ENCODE data around the gene BANK1. TPM values are rescaled to one million over a fixed set of nuclear protein-coding genes. Genes with fewer than 3 reads are reported as not detected.

Gene BANK1
- total RNA-seq (0.27 TPM), polyA plus RNA-seq (ENCODE audit: insufficient read depth in 1 of 8, insufficient read length in 8 of 8, low replicate concordance in 1 of 8) (1 to 10 TPM in 1 of 8 donors, under 1 TPM in 7; 0.36 to 1.1 (median 0.41) TPM)
- long read RNA-seq, donor 1, result 0 reads
- long read RNA-seq, donor 2, result 0 reads
- long read RNA-seq, donor 3, result 0 reads
- long read RNA-seq, donor 4, result 0 reads
- long read RNA-seq, donor 5, result 0 reads
- long read RNA-seq, donor 6, result 0 reads
- long read RNA-seq, donor 7, result 0 reads
- long read RNA-seq, donor 8, result 0 reads
- long read RNA-seq, donor 9, result 0 reads
- long read RNA-seq, donor 10, result 0 reads
- long read RNA-seq, donor 11, result 0 reads

- Histone ChIP-seq H3K27me3 (ENCODE audit: control insufficient read depth, insufficient read depth, low read length) (peaks cover 10% of the 10 kb centered on the region), H3K36me3 (ENCODE audit: control insufficient read depth, insufficient read depth, low read length) (no peaks in the 10 kb centered on the region), H3K4me1 (ENCODE audit: control insufficient read depth, insufficient read depth, low read length) (peaks cover 9% of the 10 kb centered on the region), H3K4me3 (ENCODE audit: low read length) (peak within 1 kb of the TSS; percentile 63), H3K27ac (ENCODE audit: low read length) (no peak within 1 kb of the TSS), H3K9me3 (replicated peaks; ENCODE audit: control insufficient read depth, low read depth, low read length) (peaks cover 6% of the 10 kb centered on the region)
- peak; percentile 43 for DNase-seq
- 2% methylated on average over 44 of the region's 44 CpGs for WGBS (ENCODE audit: insufficient coverage)
Measured at GRCh38 chr4:101790521-101791181, at the start of gene BANK1. Gene BANK1 (plus strand): TSS chr4:101790730. CDS start chr4:101790881, 151 bp downstream.

DNA sequence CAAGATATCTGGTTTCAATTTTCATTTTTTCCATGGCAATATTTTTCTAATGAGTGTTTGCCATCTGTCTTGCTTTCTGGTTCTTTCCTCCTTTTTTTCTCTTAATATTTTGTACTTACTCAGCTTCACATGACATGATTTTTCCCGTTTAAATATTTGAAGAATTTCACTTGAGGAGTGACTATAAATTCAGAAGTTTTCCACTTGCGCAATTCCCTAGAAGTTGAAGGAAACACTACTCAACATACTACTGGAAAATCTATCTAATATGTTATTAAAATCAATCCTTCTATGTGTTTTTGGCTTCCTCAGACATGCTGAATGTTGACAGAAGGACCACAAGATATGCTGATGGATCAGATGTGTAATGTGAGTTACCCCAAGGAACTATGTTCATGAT, 36.8 kb upstream of the BANK1 start:
- Histone ChIP-seq H3K4me3 (ENCODE audit: low read length) (no peak overlapping the region), H3K36me3 (ENCODE audit: control insufficient read depth, insufficient read depth, low read length) (no peaks in the 10 kb centered on the region), H3K9me3 (replicated peaks; ENCODE audit: control insufficient read depth, low read depth, low read length) (no peaks in the 10 kb centered on the region), H3K27me3 (ENCODE audit: control insufficient read depth, insufficient read depth, low read length) (no peaks in the 10 kb centered on the region), H3K27ac (ENCODE audit: low read length) (no peak overlapping the region), H3K4me1 (ENCODE audit: control insufficient read depth, insufficient read depth, low read length) (no peaks in the 10 kb centered on the region)
- DNase-seq, result peak; percentile 49
- WGBS (ENCODE audit: insufficient coverage), result no CpG with 5 or more reads among the region's 2 CpGs

GRCh38 chr4:101756181-101756580, 34.3 kb upstream of the BANK1 start:
- H3K4me3 ChIP-seq (ENCODE audit: low read length), result no peak overlapping the region
- H3K27me3 ChIP-seq (ENCODE audit: control insufficient read depth, insufficient read depth, low read length), result no peaks in the 10 kb centered on the region
- no CpG with 5 or more reads among the region's 2 CpGs for WGBS (ENCODE audit: insufficient coverage)
- H3K36me3 ChIP-seq (ENCODE audit: control insufficient read depth, insufficient read depth, low read length), result no peaks in the 10 kb centered on the region
- no peaks in the 10 kb centered on the region for H3K9me3 ChIP-seq (replicated peaks; ENCODE audit: control insufficient read depth, low read depth, low read length)
- H3K4me1 ChIP-seq (ENCODE audit: control insufficient read depth, insufficient read depth, low read length), result no peaks in the 10 kb centered on the region
- DNase-seq, result no peak
- no peak overlapping the region for H3K27ac ChIP-seq (ENCODE audit: low read length)

DNA sequence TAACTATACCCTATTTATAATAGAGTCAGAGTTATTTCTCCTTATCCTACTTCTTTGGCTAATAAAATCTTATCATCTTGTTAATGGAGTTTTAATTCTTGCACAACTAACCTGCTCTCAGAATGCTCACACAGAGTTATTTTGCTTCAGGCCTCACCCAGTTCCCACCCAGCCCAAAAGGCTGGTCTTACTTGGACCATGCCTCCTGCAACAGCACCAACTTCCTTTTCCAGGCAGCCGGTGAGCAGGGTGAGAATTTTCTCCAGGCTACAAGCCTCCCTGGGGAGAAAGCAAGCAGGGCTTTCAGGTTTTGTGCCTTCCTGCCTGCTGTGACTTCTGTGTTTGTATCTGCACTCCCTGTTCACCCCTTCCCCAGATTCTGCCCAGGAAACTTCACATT, 29.1 kb upstream of the BANK1 start:
- Histone ChIP-seq H3K4me3 (ENCODE audit: low read length) (no peak overlapping the region), H3K36me3 (ENCODE audit: control insufficient read depth, insufficient read depth, low read length) (no peaks in the 10 kb centered on the region), H3K27me3 (ENCODE audit: control insufficient read depth, insufficient read depth, low read length) (no peaks in the 10 kb centered on the region), H3K4me1 (ENCODE audit: control insufficient read depth, insufficient read depth, low read length) (no peaks in the 10 kb centered on the region), H3K27ac (ENCODE audit: low read length) (no peak overlapping the region), H3K9me3 (replicated peaks; ENCODE audit: control insufficient read depth, low read depth, low read length) (no peaks in the 10 kb centered on the region)
- no peak for DNase-seq
- WGBS (ENCODE audit: insufficient coverage), result no CpG with 5 or more reads among the region's 1 CpG

DNA sequence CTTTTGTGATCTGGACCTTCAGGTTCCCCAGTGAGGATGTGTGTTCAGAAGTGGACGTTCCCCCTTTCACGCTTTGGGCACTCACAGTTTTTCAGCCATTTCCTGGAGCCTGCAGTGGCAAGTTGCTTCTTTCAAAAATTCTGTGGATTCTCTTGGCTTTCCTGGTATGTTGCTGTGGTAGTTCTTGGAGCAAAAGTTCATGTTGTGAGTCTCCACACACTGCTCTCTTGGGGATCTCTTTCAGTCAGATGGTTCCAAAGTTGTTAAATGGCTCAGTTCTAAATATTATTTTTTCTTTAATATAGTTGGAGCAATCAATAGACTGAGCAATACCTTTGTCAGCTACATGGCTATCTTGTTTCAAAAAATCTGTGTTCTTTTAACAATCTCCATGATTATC, 28.5 kb upstream of the BANK1 start:
- Histone ChIP-seq H3K27me3 (ENCODE audit: control insufficient read depth, insufficient read depth, low read length) (no peaks in the 10 kb centered on the region), H3K4me1 (ENCODE audit: control insufficient read depth, insufficient read depth, low read length) (no peaks in the 10 kb centered on the region)

DNA sequence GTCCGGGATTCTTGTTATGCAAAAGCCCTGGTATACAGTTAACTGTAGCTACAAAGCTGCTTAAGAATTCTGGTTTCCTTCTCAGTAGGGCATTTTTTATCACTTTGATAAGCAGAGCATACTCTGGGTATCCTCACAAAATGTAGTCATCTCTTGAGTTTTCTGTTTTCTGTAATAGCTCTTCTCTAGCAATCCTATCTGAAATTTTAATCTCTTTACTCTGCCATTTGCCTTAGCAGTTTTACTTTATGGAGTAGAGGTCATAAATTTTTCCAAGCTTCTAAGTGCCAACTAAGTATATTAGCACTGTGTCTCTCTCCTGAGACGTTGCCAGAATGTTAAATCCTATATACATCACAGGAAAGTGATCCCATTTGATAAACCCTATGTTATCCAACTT, 28.0 kb upstream of the BANK1 start:
- H3K4me3 ChIP-seq (ENCODE audit: low read length), result no peak overlapping the region
- H3K4me1 ChIP-seq (ENCODE audit: control insufficient read depth, insufficient read depth, low read length), result no peaks in the 10 kb centered on the region
- H3K27me3 ChIP-seq (ENCODE audit: control insufficient read depth, insufficient read depth, low read length), result no peaks in the 10 kb centered on the region
- H3K27ac ChIP-seq (ENCODE audit: low read length), result no peak overlapping the region
- no peak for DNase-seq
- WGBS (ENCODE audit: insufficient coverage), result no CpG with 5 or more reads among the region's 2 CpGs
- H3K36me3 ChIP-seq (ENCODE audit: control insufficient read depth, insufficient read depth, low read length), result no peaks in the 10 kb centered on the region
- H3K9me3 ChIP-seq (replicated peaks; ENCODE audit: control insufficient read depth, low read depth, low read length), result no peaks in the 10 kb centered on the region

More for the DNA sequence above, 28.5 kb upstream of the BANK1 start:
- Histone ChIP-seq H3K9me3 (replicated peaks; ENCODE audit: control insufficient read depth, low read depth, low read length) (no peaks in the 10 kb centered on the region), H3K4me3 (ENCODE audit: low read length) (no peak overlapping the region), H3K27ac (ENCODE audit: low read length) (no peak overlapping the region), H3K36me3 (ENCODE audit: control insufficient read depth, insufficient read depth, low read length) (no peaks in the 10 kb centered on the region)
- DNase-seq, result no peak
- no CpG with 5 or more reads among the region's 2 CpGs for WGBS (ENCODE audit: insufficient coverage)

DNA sequence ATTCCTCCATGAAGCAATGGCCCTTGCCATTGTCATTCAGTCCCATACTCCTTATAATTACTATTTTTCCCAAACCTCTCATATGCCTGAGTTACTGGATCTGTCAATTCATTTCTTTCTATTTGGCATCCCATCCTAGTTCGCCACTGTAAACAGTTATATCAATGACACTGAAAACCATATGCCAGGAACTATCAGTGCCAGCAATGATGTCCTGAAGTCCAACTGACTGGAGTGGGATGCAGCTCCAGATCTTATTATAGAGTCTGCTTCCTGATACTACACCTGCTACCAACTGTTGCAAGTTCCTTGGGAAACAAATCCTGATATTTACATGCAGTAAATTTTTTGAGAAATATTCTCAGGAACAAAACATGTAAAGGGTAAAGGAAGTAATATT, 27.0 kb upstream of the BANK1 start:
- Histone ChIP-seq H3K27ac (ENCODE audit: low read length) (no peak overlapping the region), H3K27me3 (ENCODE audit: control insufficient read depth, insufficient read depth, low read length) (no peaks in the 10 kb centered on the region), H3K4me1 (ENCODE audit: control insufficient read depth, insufficient read depth, low read length) (no peaks in the 10 kb centered on the region), H3K9me3 (replicated peaks; ENCODE audit: control insufficient read depth, low read depth, low read length) (no peaks in the 10 kb centered on the region), H3K36me3 (ENCODE audit: control insufficient read depth, insufficient read depth, low read length) (no peaks in the 10 kb centered on the region), H3K4me3 (ENCODE audit: low read length) (no peak overlapping the region)
- WGBS (ENCODE audit: insufficient coverage), result no CpG with 5 or more reads among the region's 1 CpG
- DNase-seq, result no peak

DNA sequence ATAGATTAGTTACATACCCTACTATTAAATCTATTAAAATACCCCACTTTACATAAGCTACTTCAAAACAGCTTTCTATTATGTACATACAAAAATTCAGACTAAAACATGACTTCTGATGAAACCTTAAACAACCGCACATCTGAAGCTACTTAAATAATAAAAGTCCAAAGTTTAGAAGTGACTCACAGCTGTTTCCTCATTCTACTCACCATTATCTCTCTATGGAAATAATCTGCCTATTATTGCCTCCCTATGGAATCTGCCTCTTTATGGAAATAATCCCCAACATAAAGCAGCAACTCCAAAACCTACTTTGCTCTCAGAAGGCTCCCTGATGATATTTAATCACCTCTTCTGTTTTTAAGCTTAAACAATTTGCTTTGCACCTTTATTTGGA, 15.7 kb upstream of the BANK1 start:
- DNase-seq, result peak; percentile 36

DNA sequence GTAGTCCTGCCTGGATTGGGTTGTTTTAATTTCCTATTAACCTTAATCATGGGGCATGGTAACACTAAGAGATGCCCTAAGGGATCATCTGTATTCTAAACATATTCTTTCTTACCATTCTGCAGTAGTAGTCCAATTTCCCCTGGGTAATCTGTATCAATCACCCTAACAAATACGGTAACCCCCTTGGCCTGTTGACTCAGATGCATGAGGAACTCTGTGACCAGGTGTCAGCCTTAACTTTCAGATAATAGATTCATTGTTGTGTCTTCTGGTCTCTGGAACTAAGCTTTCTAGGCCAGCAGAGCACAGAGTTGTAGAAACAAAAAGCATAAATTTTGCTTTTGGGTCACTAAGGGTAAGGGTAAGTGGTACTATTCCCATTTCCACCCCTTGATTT, 13.1 kb upstream of the BANK1 start:
- H3K9me3 ChIP-seq (replicated peaks; ENCODE audit: control insufficient read depth, low read depth, low read length), result no peaks in the 10 kb centered on the region
- no peaks in the 10 kb centered on the region for H3K36me3 ChIP-seq (ENCODE audit: control insufficient read depth, insufficient read depth, low read length)
- H3K27ac ChIP-seq (ENCODE audit: low read length), result no peak overlapping the region
- no peaks in the 10 kb centered on the region for H3K4me1 ChIP-seq (ENCODE audit: control insufficient read depth, insufficient read depth, low read length)
- H3K4me3 ChIP-seq (ENCODE audit: low read length), result no peak overlapping the region
- no peak for DNase-seq
- H3K27me3 ChIP-seq (ENCODE audit: control insufficient read depth, insufficient read depth, low read length), result no peaks in the 10 kb centered on the region
- no CpG with 5 or more reads among the region's 1 CpG for whole genome bisulfite sequencing (ENCODE audit: insufficient coverage)

More for the DNA sequence above, 15.7 kb upstream of the BANK1 start:
- no peaks in the 10 kb centered on the region for H3K27me3 ChIP-seq (ENCODE audit: control insufficient read depth, insufficient read depth, low read length)
- no peak overlapping the region for H3K27ac ChIP-seq (ENCODE audit: low read length)
- H3K4me1 ChIP-seq (ENCODE audit: control insufficient read depth, insufficient read depth, low read length), result no peaks in the 10 kb centered on the region
- H3K9me3 ChIP-seq (replicated peaks; ENCODE audit: control insufficient read depth, low read depth, low read length), result peaks cover 6% of the 10 kb centered on the region
- no peaks in the 10 kb centered on the region for H3K36me3 ChIP-seq (ENCODE audit: control insufficient read depth, insufficient read depth, low read length)
- 50% methylated on average over 1 of the region's 1 CpG for WGBS (ENCODE audit: insufficient coverage)
- no peak overlapping the region for H3K4me3 ChIP-seq (ENCODE audit: low read length)

- Histone ChIP-seq H3K4me3 (ENCODE audit: low read length) (no peak overlapping the region), H3K27me3 (ENCODE audit: control insufficient read depth, insufficient read depth, low read length) (no peaks in the 10 kb centered on the region), H3K36me3 (ENCODE audit: control insufficient read depth, insufficient read depth, low read length) (no peaks in the 10 kb centered on the region), H3K9me3 (replicated peaks; ENCODE audit: control insufficient read depth, low read depth, low read length) (no peaks in the 10 kb centered on the region), H3K27ac (ENCODE audit: low read length) (no peak overlapping the region), H3K4me1 (ENCODE audit: control insufficient read depth, insufficient read depth, low read length) (no peaks in the 10 kb centered on the region)
- no peak for DNase-seq
- 92% methylated on average over 2 of the region's 5 CpGs for WGBS (ENCODE audit: insufficient coverage)
Measured at GRCh38 chr4:101780284-101780683, 10.2 kb upstream of the BANK1 start.

Data from muscle of leg (tissue), 16 donors.